ENCODE data around the gene ARMCX4. TPM values are rescaled to one million over a fixed set of nuclear protein-coding genes. Genes with fewer than 3 reads are reported as not detected.

ARMCX4 gene
- total RNA-seq, 2 experiments from 2014 or later, result 4.6 to 4.7 TPM

Other genes with a start within 250 kb of the ARMCX4 start
- gene TAF7L, start 194.1 kb upstream of the ARMCX4 start, total RNA-seq, result under 1 TPM in 1 of 2 experiments, not detected in 1; 0.08 TPM
- gene TIMM8A, start 136.7 kb upstream of the ARMCX4 start, total RNA-seq, result 10 to 100 TPM; 42.8 to 44.4 TPM
- gene BTK, start 99.3 kb upstream of the ARMCX4 start, total RNA-seq, result under 1 TPM; 0.74 to 0.80 TPM
- gene RPL36A, start 94.4 kb upstream of the ARMCX4 start, total RNA-seq, result 100 to 1,000 TPM; 326 to 390 TPM
- 10 to 100 TPM; 52.3 to 58.2 TPM for gene GLA, start 77.5 kb upstream of the ARMCX4 start, total RNA-seq
- gene HNRNPH2, start 77.2 kb upstream of the ARMCX4 start, total RNA-seq, result 10 to 100 TPM; 19.2 to 20.3 TPM
- gene ARMCX1, start 65.1 kb downstream of the ARMCX4 start, total RNA-seq, result 1 to 10 TPM; 2.5 to 2.8 TPM
- gene ARMCX6, start 132.5 kb downstream of the ARMCX4 start, total RNA-seq, result 10 to 100 TPM; 60.6 to 61.7 TPM
- 10 to 100 TPM; 47.5 to 52.0 TPM for gene ARMCX3, start 137.7 kb downstream of the ARMCX4 start, total RNA-seq
- 1 to 10 TPM; 7.6 to 8.9 TPM for gene ARMCX2, start 174.4 kb downstream of the ARMCX4 start, total RNA-seq